HFFc6 (cell line): Measurements from ENCODE around the gene VIPR2. TPM values are rescaled to one million over a fixed set of nuclear protein-coding genes. Genes with fewer than 3 reads are reported as not detected.

Source experiments
- DNase-seq: peaks from one replicate; pipeline ENCODE4 v3.0.0-alpha.2; 2018
- H3K27ac Mint-ChIP-seq: 2 replicates; pipeline ENCODE4 v1.8.0; 2020; ENCODE audit warnings: mild to moderate bottlenecking, mixed read lengths
- H3K27me3 Mint-ChIP-seq: 2 replicates; pipeline ENCODE4 v1.8.0; 2021; ENCODE audit warnings: mild to moderate bottlenecking, moderate library complexity, mixed read lengths; ENCODE audit not compliant: insufficient read depth
- H3K36me3 Mint-ChIP-seq: 2 replicates; pipeline ENCODE4 v1.8.0; 2021; ENCODE audit warnings: low read depth, mixed read lengths
- H3K4me1 Mint-ChIP-seq: 2 replicates; pipeline ENCODE4 v1.8.0; 2020; ENCODE audit warnings: low read depth, mixed read lengths
- H3K4me3 Mint-ChIP-seq: 2 replicates; pipeline ENCODE4 v1.8.0; 2020; ENCODE audit warnings: mild to moderate bottlenecking, moderate library complexity, mixed read lengths
- H3K9me3 Mint-ChIP-seq: 2 replicates; pipeline ENCODE4 v1.8.0; 2020; ENCODE audit warnings: mild to moderate bottlenecking, mixed read lengths
- total RNA-seq, 6 experiments: library from RNA; stranded (reverse); fragmentation: NEBNext Ultra II Directional; extraction: Animal tissue kit (Norgen Biotek cat#: 25700); gene quantifications; 2 replicates in 1 of 6; 3 replicates in 5 of 6; pipeline ENCODE4 v1.2.3, GENCODE V29; 2021
- TF ChIP-seq, protein P1 (sequence below): fragments of 200-600 bp; sonication (generic); IDR thresholded peaks from 2 replicates; pipeline ENCODE4 v1.5.0; 2021; ENCODE audit warnings: antibody characterized with exemption, mild to moderate bottlenecking

VIPR2 gene
- total RNA-seq, 6 experiments from 2014 or later, result not detected

DNA sequence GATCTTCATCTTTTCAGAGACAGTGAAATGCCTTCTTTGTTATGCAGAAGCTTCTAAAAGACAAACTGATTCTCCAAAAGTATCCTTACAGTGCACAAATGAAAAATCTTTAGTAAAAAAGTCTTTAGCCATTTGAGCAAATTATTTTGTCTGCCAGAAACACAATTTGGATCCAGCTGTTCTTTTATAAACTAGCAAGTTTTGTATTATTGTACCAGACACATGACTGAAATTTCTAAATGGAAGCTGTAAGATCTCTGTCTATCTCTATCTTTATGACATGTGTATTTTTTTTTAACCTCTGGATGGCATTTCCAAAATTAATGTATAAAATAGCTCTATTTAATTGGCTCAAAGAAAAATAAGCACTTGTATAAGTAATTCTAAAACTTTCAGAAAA is 68.3 kb downstream of the VIPR2 start:
- no peaks in the 10 kb centered on the region for H3K4me1 Mint-ChIP-seq
- TF ChIP-seq, protein P1, sequence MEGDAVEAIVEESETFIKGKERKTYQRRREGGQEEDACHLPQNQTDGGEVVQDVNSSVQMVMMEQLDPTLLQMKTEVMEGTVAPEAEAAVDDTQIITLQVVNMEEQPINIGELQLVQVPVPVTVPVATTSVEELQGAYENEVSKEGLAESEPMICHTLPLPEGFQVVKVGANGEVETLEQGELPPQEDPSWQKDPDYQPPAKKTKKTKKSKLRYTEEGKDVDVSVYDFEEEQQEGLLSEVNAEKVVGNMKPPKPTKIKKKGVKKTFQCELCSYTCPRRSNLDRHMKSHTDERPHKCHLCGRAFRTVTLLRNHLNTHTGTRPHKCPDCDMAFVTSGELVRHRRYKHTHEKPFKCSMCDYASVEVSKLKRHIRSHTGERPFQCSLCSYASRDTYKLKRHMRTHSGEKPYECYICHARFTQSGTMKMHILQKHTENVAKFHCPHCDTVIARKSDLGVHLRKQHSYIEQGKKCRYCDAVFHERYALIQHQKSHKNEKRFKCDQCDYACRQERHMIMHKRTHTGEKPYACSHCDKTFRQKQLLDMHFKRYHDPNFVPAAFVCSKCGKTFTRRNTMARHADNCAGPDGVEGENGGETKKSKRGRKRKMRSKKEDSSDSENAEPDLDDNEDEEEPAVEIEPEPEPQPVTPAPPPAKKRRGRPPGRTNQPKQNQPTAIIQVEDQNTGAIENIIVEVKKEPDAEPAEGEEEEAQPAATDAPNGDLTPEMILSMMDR, result no peak
- H3K27me3 Mint-ChIP-seq, result no peaks in the 10 kb centered on the region
- no peak overlapping the region for H3K4me3 Mint-ChIP-seq
- no peak overlapping the region for H3K27ac Mint-ChIP-seq
- H3K36me3 Mint-ChIP-seq, result no peaks in the 10 kb centered on the region
- DNase-seq, result no peak
- peaks cover 14% of the 10 kb centered on the region for H3K9me3 Mint-ChIP-seq

DNA sequence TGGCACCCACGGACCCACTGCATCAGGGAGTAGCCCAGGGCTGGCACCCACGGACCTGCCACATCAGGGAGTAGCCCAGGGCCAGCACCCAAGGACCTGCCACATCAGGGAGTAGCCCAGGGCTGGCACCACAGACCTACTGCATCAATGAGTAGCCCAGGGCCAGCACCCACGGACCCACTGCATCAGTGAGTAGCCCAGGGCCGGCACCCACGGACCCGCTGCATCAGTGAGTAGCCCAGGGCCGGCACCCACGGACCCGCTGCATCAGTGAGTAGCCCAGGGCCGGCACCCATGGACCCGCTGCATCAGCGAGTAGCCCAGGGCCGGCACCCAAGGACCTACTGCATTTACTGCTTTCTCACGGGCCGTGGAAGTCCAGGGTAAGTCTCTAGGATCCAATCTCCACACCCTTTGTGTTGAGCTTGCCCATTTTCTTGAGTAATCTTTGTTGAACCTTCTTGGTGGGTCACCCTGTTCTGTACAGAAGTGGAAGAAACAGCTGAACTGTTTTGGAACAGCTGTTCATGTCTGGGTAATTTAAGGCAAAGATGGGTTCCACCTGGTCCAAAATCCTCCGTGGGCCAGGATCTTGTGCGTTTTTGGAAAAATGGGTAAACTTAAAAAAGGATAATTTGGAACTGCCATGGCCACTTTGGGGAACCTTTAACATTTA is 69.0 kb downstream of the VIPR2 start:
- Mint-ChIP-seq H3K9me3 (peaks cover 19% of the 10 kb centered on the region), H3K27ac (no peak overlapping the region), H3K27me3 (no peaks in the 10 kb centered on the region), H3K4me1 (no peaks in the 10 kb centered on the region), H3K4me3 (no peak overlapping the region), H3K36me3 (no peaks in the 10 kb centered on the region)
- DNase-seq, result no peak
- TF ChIP-seq, protein P1, result no peak

DNA sequence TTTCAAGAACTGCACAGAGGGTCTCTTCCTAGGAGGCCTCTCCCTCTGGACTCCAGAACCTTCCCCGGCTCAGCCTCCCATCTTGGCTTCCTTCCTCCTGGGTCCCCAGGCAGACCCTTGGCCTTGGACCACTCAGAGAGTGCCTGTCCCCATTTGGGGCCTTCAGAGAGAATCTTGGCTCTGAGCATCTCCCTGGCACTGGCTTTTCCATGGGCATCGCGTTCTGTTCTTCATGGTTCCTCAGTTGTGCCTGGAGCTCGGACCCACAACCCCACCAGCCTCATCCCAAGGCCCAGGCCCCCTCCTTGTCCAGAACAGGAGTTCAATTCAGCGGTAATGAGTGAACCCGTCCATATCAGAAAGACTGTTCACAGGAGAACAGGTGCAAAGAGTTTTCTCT is 73.4 kb downstream of the VIPR2 start:
- H3K27ac Mint-ChIP-seq, result no peak overlapping the region
- DNase-seq, result no peak
- no peaks in the 10 kb centered on the region for H3K27me3 Mint-ChIP-seq
- TF ChIP-seq, protein P1, result no peak
- H3K36me3 Mint-ChIP-seq, result no peaks in the 10 kb centered on the region
- peaks cover 44% of the 10 kb centered on the region for H3K9me3 Mint-ChIP-seq
- no peak overlapping the region for H3K4me3 Mint-ChIP-seq
- H3K4me1 Mint-ChIP-seq, result no peaks in the 10 kb centered on the region

DNA sequence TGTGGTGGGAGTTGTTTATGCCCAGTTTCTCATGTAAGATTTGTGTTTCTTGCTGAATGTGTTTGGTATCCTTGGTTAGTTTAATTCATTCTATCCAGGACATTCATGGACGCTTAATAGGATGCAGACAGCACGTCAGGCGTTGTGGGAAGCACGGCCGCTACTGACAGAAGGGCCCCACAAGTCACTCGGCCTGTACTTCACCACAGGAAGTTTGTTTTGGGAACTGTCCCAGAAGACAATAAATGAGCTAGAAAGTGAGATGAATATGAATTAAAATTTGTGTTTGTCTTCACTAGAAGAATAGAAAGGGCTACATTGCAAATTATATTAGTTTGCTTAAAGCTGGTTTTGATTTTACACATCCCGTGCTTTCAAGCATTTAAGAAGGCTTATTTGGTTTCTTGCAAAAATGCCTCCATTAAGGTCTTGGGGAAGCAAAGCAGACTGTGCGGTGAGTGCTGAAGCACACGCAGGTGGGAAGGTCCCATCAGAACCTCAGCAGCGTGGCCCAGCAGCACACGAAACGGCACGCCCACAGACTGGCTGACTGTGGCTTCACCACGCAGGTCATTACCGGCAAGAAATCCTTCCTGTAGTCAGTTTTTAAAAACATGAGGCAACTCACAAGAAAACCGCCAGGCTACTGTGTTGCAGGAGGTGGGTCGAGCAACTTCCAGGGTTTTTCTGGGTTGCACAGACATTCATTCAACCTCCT is 74.1 kb downstream of the VIPR2 start:
- H3K36me3 Mint-ChIP-seq, result no peaks in the 10 kb centered on the region
- no peak overlapping the region for H3K27ac Mint-ChIP-seq
- no peaks in the 10 kb centered on the region for H3K4me1 Mint-ChIP-seq
- peaks cover 46% of the 10 kb centered on the region for H3K9me3 Mint-ChIP-seq
- TF ChIP-seq, protein P1, result no peak
- H3K4me3 Mint-ChIP-seq, result no peak overlapping the region
- no peaks in the 10 kb centered on the region for H3K27me3 Mint-ChIP-seq
- DNase-seq, result no peak

DNA sequence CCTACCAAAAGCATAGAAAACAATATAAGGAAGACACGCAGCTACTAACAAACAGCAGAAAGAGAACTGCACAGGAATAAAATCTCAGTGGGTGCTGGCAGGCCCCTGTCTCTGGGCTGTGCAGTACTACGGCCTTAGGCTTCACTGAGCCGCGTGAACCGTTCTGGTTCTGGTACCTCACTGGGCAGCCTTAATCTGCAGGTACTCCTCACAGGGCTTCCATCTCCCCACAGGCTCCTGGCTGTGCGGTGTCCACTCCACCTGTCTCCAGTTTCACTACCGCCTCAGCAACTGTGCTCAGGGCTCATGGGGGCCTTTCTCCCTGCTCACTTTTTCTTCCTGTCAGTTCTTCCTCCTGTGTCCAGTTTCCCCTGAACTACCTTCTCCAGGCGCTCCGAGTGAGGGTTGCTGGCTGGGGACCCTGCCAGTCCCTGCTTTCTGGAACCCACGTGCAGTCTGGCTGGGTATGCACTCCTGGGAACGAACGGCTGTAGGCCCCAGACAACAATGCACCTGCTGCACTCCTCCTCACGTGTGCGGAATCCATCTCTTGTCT is 75.7 kb downstream of the VIPR2 start:
- Mint-ChIP-seq H3K27me3 (no peaks in the 10 kb centered on the region), H3K4me3 (no peak overlapping the region), H3K27ac (no peak overlapping the region), H3K4me1 (no peaks in the 10 kb centered on the region), H3K36me3 (no peaks in the 10 kb centered on the region), H3K9me3 (peaks cover 47% of the 10 kb centered on the region)
- TF ChIP-seq, protein P1, result no peak
- no peak for DNase-seq
